Stimulated activated memory B cell treated with anti-CD40 and anti-IgM and Interleukin-4, amounts not matched to agents 10 μg/mL and 1 μg/mL and 100 μg/mL, for 72 hours (primary cell): Measurements from ENCODE around the gene SHLD3.
"Not testable (repeated sequence)": the region's sequence is repeated elsewhere in the genome, so short reads cannot be mapped to it uniquely, and the experiment has no call there.

ENCODE experiments used
- ATAC-seq: fragments of 150-1000 bp; cut with Tn5 transposase; 2 replicates; pipeline ENCODE4 v1.10.0; 2021
- H3K27ac Mint-ChIP-seq: one replicate; pipeline ENCODE4 v1.8.0; 2022; ENCODE audit warnings: mild to moderate bottlenecking, mixed read lengths
- H3K27me3 Mint-ChIP-seq: one replicate; pipeline ENCODE4 v1.8.0; 2022; ENCODE audit warnings: mixed read lengths
- H3K36me3 Mint-ChIP-seq: one replicate; pipeline ENCODE4 v1.8.0; 2022; ENCODE audit warnings: mixed read lengths
- H3K4me1 Mint-ChIP-seq: one replicate; pipeline ENCODE4 v1.8.0; 2022; ENCODE audit warnings: mixed read lengths
- H3K4me3 Mint-ChIP-seq: one replicate; pipeline ENCODE4 v1.8.0; 2022; ENCODE audit warnings: mild to moderate bottlenecking, moderate library complexity, mixed read lengths
- H3K9me3 Mint-ChIP-seq: one replicate; pipeline ENCODE4 v1.8.0; 2022; ENCODE audit warnings: mixed read lengths

Gene SHLD3

DNA sequence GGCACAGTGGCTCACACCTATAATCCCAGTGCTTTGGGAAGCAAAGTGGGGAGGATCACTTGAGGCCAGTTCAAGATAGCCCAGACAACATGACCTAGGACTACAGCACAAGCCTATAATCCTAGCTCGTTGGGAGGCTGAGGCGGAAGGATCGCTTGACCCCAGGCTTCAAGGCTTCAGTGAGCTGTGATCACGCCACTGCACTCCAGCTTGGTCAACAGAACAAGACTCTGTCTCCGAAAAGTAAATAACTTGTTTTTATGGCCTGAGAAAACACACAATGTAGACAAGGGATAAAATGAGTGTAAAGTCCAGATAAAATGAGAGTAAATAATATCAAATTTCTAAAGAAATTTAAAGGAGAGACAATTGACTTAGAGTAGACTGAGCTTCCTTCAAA, 26.3 kb downstream of the SHLD3 start:
- no peak for ATAC-seq
- Mint-ChIP-seq H3K36me3 (peaks cover 30% of the 10 kb centered on the region), H3K27ac (no peak overlapping the region), H3K9me3 (no peaks in the 10 kb centered on the region), H3K4me1 (peaks cover 7% of the 10 kb centered on the region), H3K27me3 (no peaks in the 10 kb centered on the region), H3K4me3 (no peak overlapping the region)

DNA sequence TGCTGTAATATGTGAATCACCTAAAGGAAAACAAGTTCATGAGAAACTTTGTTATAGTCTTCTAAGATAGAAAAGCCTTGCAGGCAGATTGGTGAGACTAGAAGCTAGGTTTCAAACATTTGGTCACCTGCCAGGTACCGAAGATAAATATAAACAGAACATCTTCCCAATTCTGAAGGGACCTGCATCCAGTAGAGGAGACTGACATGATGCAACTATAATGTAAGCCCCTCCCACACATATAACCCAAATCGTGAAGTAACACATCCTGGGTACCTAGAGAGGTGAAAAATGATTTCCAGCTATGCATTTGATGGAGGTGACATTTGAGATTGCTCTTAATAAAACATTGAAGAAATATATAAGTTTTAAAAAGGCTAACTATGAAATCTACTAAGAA, 29.9 kb downstream of the SHLD3 start:
- H3K36me3 Mint-ChIP-seq: peaks cover 22% of the 10 kb centered on the region
- no peak overlapping the region for H3K4me3 Mint-ChIP-seq
- no peaks in the 10 kb centered on the region for H3K27me3 Mint-ChIP-seq
- no peaks in the 10 kb centered on the region for H3K9me3 Mint-ChIP-seq
- H3K4me1 Mint-ChIP-seq: no peaks in the 10 kb centered on the region
- ATAC-seq: no peak
- H3K27ac Mint-ChIP-seq: no peak overlapping the region

- no peak overlapping the region for H3K4me3 Mint-ChIP-seq
- no peak for ATAC-seq
- H3K9me3 Mint-ChIP-seq: no peaks in the 10 kb centered on the region
- peaks cover 44% of the 10 kb centered on the region for H3K36me3 Mint-ChIP-seq
- no peaks in the 10 kb centered on the region for H3K27me3 Mint-ChIP-seq
- H3K27ac Mint-ChIP-seq: no peak overlapping the region
- H3K4me1 Mint-ChIP-seq: no peaks in the 10 kb centered on the region
Measured at GRCh38 chr5:65663804-65664521, 39.1 kb downstream of the SHLD3 start.

DNA sequence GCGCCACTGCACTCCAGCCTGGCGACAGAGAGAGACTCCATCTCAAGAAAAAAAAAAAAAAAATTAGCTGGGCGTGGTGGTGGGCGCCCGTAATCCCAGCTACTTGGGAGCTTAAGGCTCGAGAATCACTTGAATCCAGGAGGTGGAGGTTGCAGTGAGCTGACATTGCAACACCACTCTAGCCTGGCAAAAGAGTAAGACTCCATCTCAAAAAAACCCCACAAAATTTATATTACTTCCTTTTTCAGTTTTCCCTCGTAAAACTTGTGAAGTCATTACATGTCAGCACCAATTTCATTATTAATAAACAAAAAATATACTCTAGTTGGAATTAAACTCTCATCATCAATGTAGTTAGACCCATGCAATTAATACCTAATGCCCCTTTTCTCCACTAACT, 43.9 kb downstream of the SHLD3 start:
- H3K36me3 Mint-ChIP-seq: peaks cover 21% of the 10 kb centered on the region
- H3K27me3 Mint-ChIP-seq: no peaks in the 10 kb centered on the region
- H3K9me3 Mint-ChIP-seq: no peaks in the 10 kb centered on the region
- H3K27ac Mint-ChIP-seq: no peak overlapping the region
- H3K4me3 Mint-ChIP-seq: no peak overlapping the region
- ATAC-seq: no peak
- H3K4me1 Mint-ChIP-seq: no peaks in the 10 kb centered on the region

- Mint-ChIP-seq H3K27me3 (no peaks in the 10 kb centered on the region), H3K27ac (no peak overlapping the region), H3K4me3 (no peak overlapping the region), H3K36me3 (peaks cover 36% of the 10 kb centered on the region), H3K4me1 (no peaks in the 10 kb centered on the region), H3K9me3 (no peaks in the 10 kb centered on the region)
- no peak for ATAC-seq
Measured at GRCh38 chr5:65672796-65673195, 48.0 kb downstream of the SHLD3 start.

DNA sequence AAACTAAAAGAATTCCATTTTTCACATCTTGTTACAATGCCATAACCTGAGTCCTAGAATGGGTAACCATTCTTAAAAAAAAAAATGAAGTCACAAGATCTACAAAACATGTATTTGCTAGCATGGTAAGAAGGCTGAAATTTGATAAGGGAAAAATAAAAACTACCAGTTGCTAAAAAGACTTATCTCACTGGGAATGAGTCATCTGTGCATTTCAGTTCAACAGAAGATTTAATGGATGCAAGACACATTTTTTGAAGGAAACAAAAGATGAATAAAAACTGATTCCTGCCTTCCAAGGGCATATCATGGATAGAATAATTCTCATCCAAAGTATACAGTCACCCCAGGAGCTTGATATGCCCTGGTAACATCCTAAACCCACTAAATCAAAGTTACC, 49.9 kb downstream of the SHLD3 start:
- no peaks in the 10 kb centered on the region for H3K4me1 Mint-ChIP-seq
- ATAC-seq: no peak
- no peaks in the 10 kb centered on the region for H3K9me3 Mint-ChIP-seq
- H3K36me3 Mint-ChIP-seq: peaks cover 56% of the 10 kb centered on the region
- H3K27ac Mint-ChIP-seq: no peak overlapping the region
- no peaks in the 10 kb centered on the region for H3K27me3 Mint-ChIP-seq
- no peak overlapping the region for H3K4me3 Mint-ChIP-seq

- H3K4me1 Mint-ChIP-seq, H3K27me3 Mint-ChIP-seq, H3K4me3 Mint-ChIP-seq: not testable (repeated sequence)
Measured at GRCh38 chr5:65676056-65676455, 51.2 kb downstream of the SHLD3 start.

More at GRCh38 chr5:65676056-65676455, 51.2 kb downstream of the SHLD3 start:
- H3K27ac Mint-ChIP-seq, H3K9me3 Mint-ChIP-seq, ATAC-seq: not testable (repeated sequence)
- H3K36me3 Mint-ChIP-seq: peaks cover 65% of the 10 kb centered on the region
